Endothelial cell (in vitro differentiated cells): ENCODE results near the gene MACC1. TPM values are rescaled to one million over a fixed set of nuclear protein-coding genes. Genes with fewer than 3 reads are reported as not detected.
"Not testable (repeated sequence)": the region's sequence is repeated elsewhere in the genome, so short reads cannot be mapped to it uniquely, and the experiment has no call there.

Experiments used
- DNase-seq: peaks from one replicate; pipeline ENCODE4 v3.0.0; 2021; ENCODE audit warnings: low spot score
- H3K27ac Mint-ChIP-seq: one replicate; pipeline ENCODE4 v1.8.0; 2021; ENCODE audit warnings: mixed read lengths, inconsistent platforms; ENCODE audit not compliant: unreplicated experiment
- H3K27me3 Mint-ChIP-seq: one replicate; pipeline ENCODE4 v1.8.0; 2021; ENCODE audit warnings: mild to moderate bottlenecking, moderate library complexity, mixed read lengths, inconsistent platforms; ENCODE audit not compliant: unreplicated experiment
- H3K36me3 Mint-ChIP-seq: one replicate; pipeline ENCODE4 v1.8.0; 2021; ENCODE audit warnings: mild to moderate bottlenecking, low read depth, mixed read lengths, inconsistent platforms; ENCODE audit not compliant: unreplicated experiment
- H3K4me1 Mint-ChIP-seq: one replicate; pipeline ENCODE4 v1.8.0; 2021; ENCODE audit warnings: mild to moderate bottlenecking, mixed read lengths, inconsistent platforms; ENCODE audit not compliant: unreplicated experiment
- H3K4me3 Mint-ChIP-seq: one replicate; pipeline ENCODE4 v1.8.0; 2021; ENCODE audit warnings: mild to moderate bottlenecking, mixed read lengths, inconsistent platforms; ENCODE audit not compliant: unreplicated experiment
- H3K9me3 Mint-ChIP-seq: one replicate; pipeline ENCODE4 v1.8.0; 2021; ENCODE audit warnings: mixed read lengths, inconsistent platforms; ENCODE audit not compliant: unreplicated experiment
- CTCF ChIP-seq: fragments of 200-600 bp; sonication (generic); IDR thresholded peaks from one replicate; pipeline ENCODE4 v1.5.0; 2021; ENCODE audit warnings: antibody characterized with exemption; ENCODE audit not compliant: unreplicated experiment
- total RNA-seq: library from RNA; stranded (reverse); fragmentation: NEBNext Ultra II Directional; extraction: Animal tissue kit (Norgen Biotek cat#: 25700); gene quantifications from one replicate; pipeline ENCODE4 v1.2.1, GENCODE V29; 2021; ENCODE audit not compliant: unreplicated experiment

The MACC1 gene
- total RNA-seq, 1 donor from 2014 or later, result 0.69 TPM

GRCh38 chr7:20188567-20188966 lies 28.6 kb downstream of the MACC1 start:
- no peak for TF ChIP-seq CTCF
- H3K27ac Mint-ChIP-seq, result no peak overlapping the region
- H3K27me3 Mint-ChIP-seq, result no peaks in the 10 kb centered on the region
- no peak overlapping the region for H3K4me3 Mint-ChIP-seq
- H3K4me1 Mint-ChIP-seq, result no peaks in the 10 kb centered on the region
- no peaks in the 10 kb centered on the region for H3K9me3 Mint-ChIP-seq
- no peak for DNase-seq
- no peaks in the 10 kb centered on the region for H3K36me3 Mint-ChIP-seq

GRCh38 chr7:20187850-20188249 lies 29.3 kb downstream of the MACC1 start:
- not testable (repeated sequence) for H3K27me3 Mint-ChIP-seq, H3K4me1 Mint-ChIP-seq, DNase-seq, H3K9me3 Mint-ChIP-seq, H3K4me3 Mint-ChIP-seq, H3K27ac Mint-ChIP-seq, H3K36me3 Mint-ChIP-seq

- H3K4me3 Mint-ChIP-seq, result no peak overlapping the region
- no peaks in the 10 kb centered on the region for H3K36me3 Mint-ChIP-seq
- H3K4me1 Mint-ChIP-seq, result no peaks in the 10 kb centered on the region
- DNase-seq, result no peak
- H3K27ac Mint-ChIP-seq, result no peak overlapping the region
- H3K9me3 Mint-ChIP-seq, result no peaks in the 10 kb centered on the region
- TF ChIP-seq CTCF, result no peak
- no peaks in the 10 kb centered on the region for H3K27me3 Mint-ChIP-seq
These were observed 31.2 kb downstream of the MACC1 start for GRCh38 chr7:20185988-20186387.

- H3K27ac Mint-ChIP-seq, result no peak overlapping the region
- no peak for DNase-seq
- TF ChIP-seq CTCF, result no peak
- no peaks in the 10 kb centered on the region for H3K36me3 Mint-ChIP-seq
- no peaks in the 10 kb centered on the region for H3K27me3 Mint-ChIP-seq
- no peaks in the 10 kb centered on the region for H3K9me3 Mint-ChIP-seq
- H3K4me3 Mint-ChIP-seq, result no peak overlapping the region
- H3K4me1 Mint-ChIP-seq, result no peaks in the 10 kb centered on the region
These were observed 34.1 kb downstream of the MACC1 start for GRCh38 chr7:20183086-20183485.

GRCh38 chr7:20176578-20177242 lies 40.5 kb downstream of the MACC1 start:
- no peak for DNase-seq
- H3K9me3 Mint-ChIP-seq, result no peaks in the 10 kb centered on the region
- no peaks in the 10 kb centered on the region for H3K4me1 Mint-ChIP-seq
- no peak for TF ChIP-seq CTCF
- no peaks in the 10 kb centered on the region for H3K36me3 Mint-ChIP-seq
- no peak overlapping the region for H3K27ac Mint-ChIP-seq
- H3K4me3 Mint-ChIP-seq, result no peak overlapping the region
- no peaks in the 10 kb centered on the region for H3K27me3 Mint-ChIP-seq
